Panc1 (cell line): ENCODE measurements around the gene NFE2L1.
"Not testable (repeated sequence)": the region's sequence is repeated elsewhere in the genome, so short reads cannot be mapped to it uniquely, and the experiment has no call there.

ENCODE experiments used
- POLR2AphosphoS5 ChIP-seq: IDR thresholded peaks from 2 replicates; pipeline ENCODE4 v1.6.1; 2012; ENCODE audit warnings: mild to moderate bottlenecking, low read depth, low read length, moderate library complexity
- TF ChIP-seq, protein P1 (sequence below): fragments of 450-650 bp; IDR thresholded peaks from 2 replicates; pipeline ENCODE4 v1.5.1; 2017; ENCODE audit warnings: mild to moderate bottlenecking

DNA sequence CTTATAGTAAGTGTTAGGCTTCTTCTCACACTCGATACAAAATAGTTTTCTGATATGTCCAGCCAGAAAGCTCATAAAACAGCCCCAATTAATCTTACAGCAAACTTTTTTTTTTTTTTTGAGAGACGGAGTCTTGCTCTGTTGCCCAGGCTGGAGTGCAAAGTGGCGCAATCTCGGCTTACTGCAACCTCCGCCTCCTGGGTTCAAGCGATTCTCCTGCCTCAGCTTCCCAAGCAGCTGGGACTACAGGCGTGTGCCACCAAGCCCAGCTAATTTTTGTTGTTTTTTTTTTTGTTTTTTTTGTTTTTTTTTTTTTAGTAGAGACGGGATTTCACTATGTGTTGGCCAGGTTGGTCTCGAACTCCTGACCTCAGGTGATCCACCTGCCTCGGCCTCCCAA is 29.0 kb downstream of the NFE2L1 start:
- TF ChIP-seq, protein P1, sequence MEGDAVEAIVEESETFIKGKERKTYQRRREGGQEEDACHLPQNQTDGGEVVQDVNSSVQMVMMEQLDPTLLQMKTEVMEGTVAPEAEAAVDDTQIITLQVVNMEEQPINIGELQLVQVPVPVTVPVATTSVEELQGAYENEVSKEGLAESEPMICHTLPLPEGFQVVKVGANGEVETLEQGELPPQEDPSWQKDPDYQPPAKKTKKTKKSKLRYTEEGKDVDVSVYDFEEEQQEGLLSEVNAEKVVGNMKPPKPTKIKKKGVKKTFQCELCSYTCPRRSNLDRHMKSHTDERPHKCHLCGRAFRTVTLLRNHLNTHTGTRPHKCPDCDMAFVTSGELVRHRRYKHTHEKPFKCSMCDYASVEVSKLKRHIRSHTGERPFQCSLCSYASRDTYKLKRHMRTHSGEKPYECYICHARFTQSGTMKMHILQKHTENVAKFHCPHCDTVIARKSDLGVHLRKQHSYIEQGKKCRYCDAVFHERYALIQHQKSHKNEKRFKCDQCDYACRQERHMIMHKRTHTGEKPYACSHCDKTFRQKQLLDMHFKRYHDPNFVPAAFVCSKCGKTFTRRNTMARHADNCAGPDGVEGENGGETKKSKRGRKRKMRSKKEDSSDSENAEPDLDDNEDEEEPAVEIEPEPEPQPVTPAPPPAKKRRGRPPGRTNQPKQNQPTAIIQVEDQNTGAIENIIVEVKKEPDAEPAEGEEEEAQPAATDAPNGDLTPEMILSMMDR: not testable (repeated sequence)
- not testable (repeated sequence) for TF ChIP-seq POLR2AphosphoS5
